Gastrocnemius medialis (tissue), 4 donors: Measurements from ENCODE around the gene CA10. TPM values are rescaled to one million over a fixed set of nuclear protein-coding genes. Genes with fewer than 3 reads are reported as not detected.

ENCODE experiments used
- ATAC-seq, 2 donors: fragments of 150-250 bp; one replicate each; pipeline ENCODE4 v1.9.1; 2016
- DNase-seq, 2 donors: peaks; one replicate each; pipeline ENCODE4 v3.0.0-alpha.2; 2019
- H3K27ac ChIP-seq, 4 donors: fragments of 200-600 bp; sonication (generic); 1 replicate in 1 of 4; 2 replicates in 3 of 4; pipeline ENCODE4 v1.5.1; 2016 to 2018; ENCODE audit warnings: mild to moderate bottlenecking in 2 of 4, moderate library complexity in 1 of 4
- H3K27me3 ChIP-seq, 3 donors: fragments of 200-600 bp; sonication (generic) in 2 of 3; 1 replicate in 1 of 3; 2 replicates in 2 of 3; pipeline versions ENCODE4 v1.5.1 to v1.6.0; 2016 to 2019; ENCODE audit warnings: mild to moderate bottlenecking in 1 of 3, moderate library complexity in 1 of 3
- H3K36me3 ChIP-seq, 2 donors: fragments of 200-600 bp; sonication (generic) in 1 of 2; one replicate each; pipeline ENCODE4 v1.5.1; 2017 to 2018
- H3K4me1 ChIP-seq, 2 donors: fragments of 200-600 bp; sonication (generic) in 1 of 2; one replicate each; pipeline ENCODE4 v1.5.1; 2016 to 2017; ENCODE audit warnings: mild to moderate bottlenecking in 2 of 2
- H3K4me3 ChIP-seq, 4 donors: fragments of 200-600 bp; sonication (generic) in 3 of 4; 1 replicate in 1 of 4; 2 replicates in 3 of 4; pipeline ENCODE4 v1.5.1; 2016 to 2019; ENCODE audit warnings: mild to moderate bottlenecking in 2 of 4
- H3K9me3 ChIP-seq, 3 donors: fragments of 200-600 bp; sonication (generic) in 2 of 3; 1 replicate in 1 of 3; 2 replicates in 2 of 3; pipeline ENCODE4 v1.5.1; 2016 to 2019
- POLR2A ChIP-seq, 2 donors: fragments of 450-650 bp; IDR thresholded peaks; one replicate each; pipeline ENCODE4 v1.6.1; 2017; ENCODE audit warnings: antibody characterized with exemption in 2 of 2, mild to moderate bottlenecking in 2 of 2, moderate library complexity in 2 of 2
- in situ Hi-C, 4 donors: fragments of 200-750 bp; cut with MboI; loops; one replicate each; pipeline versions ENCODE4 v1.15.0 to v1.8.0; 2017; ENCODE audit warnings: low sequenced_read_pairs in 4 of 4
- intact Hi-C: fragments of 100-400 bp; cut with DNase I; formaldehyde crosslinking; loops from one replicate; pipeline ENCODE4 v1.15.1; 2023; ENCODE audit warnings: low total_unique reads
- total RNA-seq, 4 donors: library from RNA; depleted of rRNA; stranded (reverse); fragments of >200 nt; gene quantifications; one replicate each; pipeline versions ENCODE4 v1.1.0 to v1.2.3, GENCODE V29; 2016
- TF ChIP-seq, protein P1 (sequence below), 5 experiments: fragments of 450-650 bp in 3 of 5; fragments of 200-600 bp in 2 of 5; sonication (generic) in 2 of 5; IDR thresholded peaks in 4 of 5; conservative IDR thresholded peaks in 1 of 5; 1 replicate in 4 of 5; 2 replicates in 1 of 5; pipeline ENCODE4 v1.5.1; 2016 to 2019; ENCODE audit warnings: antibody characterized with exemption in 5 of 5, mild to moderate bottlenecking in 3 of 5, moderate library complexity in 3 of 5

The CA10 gene
- total RNA-seq, 4 donors from 2014 or later = not detected

DNA sequence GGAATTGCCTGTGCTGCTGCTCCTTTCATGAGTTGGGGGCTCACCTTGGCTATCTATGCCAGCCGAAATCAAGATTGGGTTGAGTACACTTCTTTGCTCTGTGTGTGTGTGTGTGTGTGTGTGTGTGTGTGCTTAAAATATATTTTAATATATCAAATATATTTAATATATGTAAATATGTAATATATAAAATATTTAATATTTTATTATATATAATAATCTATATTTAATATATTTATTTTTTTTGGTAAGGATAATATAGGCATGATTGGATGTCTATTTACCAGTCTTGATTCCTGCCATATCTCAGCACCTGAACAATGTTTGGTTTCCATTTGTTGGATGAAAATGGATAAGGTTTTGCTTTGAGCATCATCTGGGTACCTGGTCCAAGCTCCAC is 399.3 kb downstream of the CA10 start:
- DNase-seq (no peak), ATAC-seq (no peak)
- H3K4me3 ChIP-seq = no peak overlapping the region
- in situ Hi-C loops (no loop called here), intact Hi-C loops (no loop called here)
- TF ChIP-seq, protein P1, sequence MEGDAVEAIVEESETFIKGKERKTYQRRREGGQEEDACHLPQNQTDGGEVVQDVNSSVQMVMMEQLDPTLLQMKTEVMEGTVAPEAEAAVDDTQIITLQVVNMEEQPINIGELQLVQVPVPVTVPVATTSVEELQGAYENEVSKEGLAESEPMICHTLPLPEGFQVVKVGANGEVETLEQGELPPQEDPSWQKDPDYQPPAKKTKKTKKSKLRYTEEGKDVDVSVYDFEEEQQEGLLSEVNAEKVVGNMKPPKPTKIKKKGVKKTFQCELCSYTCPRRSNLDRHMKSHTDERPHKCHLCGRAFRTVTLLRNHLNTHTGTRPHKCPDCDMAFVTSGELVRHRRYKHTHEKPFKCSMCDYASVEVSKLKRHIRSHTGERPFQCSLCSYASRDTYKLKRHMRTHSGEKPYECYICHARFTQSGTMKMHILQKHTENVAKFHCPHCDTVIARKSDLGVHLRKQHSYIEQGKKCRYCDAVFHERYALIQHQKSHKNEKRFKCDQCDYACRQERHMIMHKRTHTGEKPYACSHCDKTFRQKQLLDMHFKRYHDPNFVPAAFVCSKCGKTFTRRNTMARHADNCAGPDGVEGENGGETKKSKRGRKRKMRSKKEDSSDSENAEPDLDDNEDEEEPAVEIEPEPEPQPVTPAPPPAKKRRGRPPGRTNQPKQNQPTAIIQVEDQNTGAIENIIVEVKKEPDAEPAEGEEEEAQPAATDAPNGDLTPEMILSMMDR (IDR thresholded peaks at IDR 0.05 in 4 of 5, conservative IDR thresholded peaks at IDR 0.05 in 1 of 5) = no peak
- TF ChIP-seq POLR2A (IDR thresholded peaks at IDR 0.05) = no peak
- no peaks in the 10 kb centered on the region for H3K4me1 ChIP-seq
- H3K36me3 ChIP-seq = no peaks in the 10 kb centered on the region
- H3K9me3 ChIP-seq = no peaks in the 10 kb centered on the region
- H3K27me3 ChIP-seq = no peaks in the 10 kb centered on the region
- H3K27ac ChIP-seq = no peak overlapping the region

DNA sequence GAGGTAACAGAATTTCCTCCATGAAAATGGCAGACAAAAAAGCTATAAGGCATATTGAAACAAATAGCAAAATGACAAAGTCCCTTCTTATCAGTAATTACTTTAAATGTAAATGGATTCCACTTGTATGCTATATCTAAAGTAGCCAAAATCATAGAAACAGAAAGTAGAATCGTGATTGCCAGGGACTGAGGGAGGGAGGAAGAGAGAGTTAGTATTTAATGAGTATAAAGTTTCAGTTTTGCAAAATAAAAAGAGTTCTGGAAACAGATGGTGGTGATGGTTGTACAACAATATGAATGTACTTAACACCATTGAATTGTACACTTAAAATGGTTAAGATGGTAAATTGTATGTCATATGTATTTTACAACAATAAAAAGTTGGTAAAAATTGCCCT is 407.4 kb downstream of the CA10 start:
- ATAC-seq = no peak
- no peaks in the 10 kb centered on the region for H3K36me3 ChIP-seq
- in situ Hi-C loops = no loop called here
- intact Hi-C loops = no loop called here
- no peak for DNase-seq
- H3K27ac ChIP-seq = no peak overlapping the region
- no peak for TF ChIP-seq POLR2A (IDR thresholded peaks at IDR 0.05)
- TF ChIP-seq, protein P1 (IDR thresholded peaks at IDR 0.05 in 4 of 5, conservative IDR thresholded peaks at IDR 0.05 in 1 of 5) = no peak
- H3K4me3 ChIP-seq = no peak overlapping the region
- H3K4me1 ChIP-seq = no peaks in the 10 kb centered on the region
- H3K9me3 ChIP-seq = no peaks in the 10 kb centered on the region
- H3K27me3 ChIP-seq = no peaks in the 10 kb centered on the region

DNA sequence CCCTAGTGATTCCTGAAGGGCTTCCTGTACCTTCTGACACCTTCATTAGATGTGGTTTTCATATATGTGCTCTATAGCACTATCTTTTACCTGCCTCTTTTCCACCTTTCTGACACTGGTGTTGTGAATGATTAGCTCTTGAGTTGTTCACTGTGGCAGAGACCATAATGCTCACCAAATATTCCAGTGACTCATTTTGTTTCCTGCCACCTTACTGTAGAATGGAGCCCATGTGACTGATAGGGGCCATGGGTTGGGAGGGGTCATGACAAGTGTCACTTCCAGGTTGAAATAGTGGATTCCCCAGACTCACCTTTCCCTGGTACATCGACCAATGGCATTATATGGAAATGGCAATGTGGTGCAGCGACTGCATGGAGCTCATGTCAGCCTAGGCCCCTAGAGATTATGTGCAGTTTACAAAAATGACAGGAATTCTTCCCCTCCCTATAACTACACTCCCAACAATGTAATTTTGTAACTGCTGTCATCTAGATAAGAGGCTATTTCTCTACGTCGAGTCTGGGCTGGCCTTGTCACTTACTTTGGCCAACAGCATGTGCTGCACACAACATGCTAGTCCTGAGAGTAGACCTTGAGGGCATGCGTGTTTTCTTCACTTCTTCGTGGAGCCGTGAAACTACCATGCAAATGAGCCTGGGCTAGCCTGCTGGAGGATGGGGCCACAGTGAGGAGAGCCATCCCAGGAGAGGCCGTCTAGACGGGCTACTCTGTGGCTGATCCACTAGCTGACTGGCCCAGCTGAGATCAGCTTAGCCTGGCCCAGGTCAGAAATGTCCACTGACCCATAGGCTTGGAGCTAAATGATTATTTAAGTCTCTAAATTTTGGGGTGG is 409.5 kb downstream of the CA10 start:
- intact Hi-C loops = no loop called here
- Histone ChIP-seq H3K27ac (no peak overlapping the region), H3K4me3 (no peak overlapping the region), H3K4me1 (no peaks in the 10 kb centered on the region), H3K36me3 (no peaks in the 10 kb centered on the region), H3K9me3 (no peaks in the 10 kb centered on the region), H3K27me3 (no peaks in the 10 kb centered on the region)
- DNase-seq = no peak
- no peak for TF ChIP-seq POLR2A (IDR thresholded peaks at IDR 0.05)
- TF ChIP-seq, protein P1 (IDR thresholded peaks at IDR 0.05 in 4 of 5, conservative IDR thresholded peaks at IDR 0.05 in 1 of 5) = no peak
- no peak for ATAC-seq
- in situ Hi-C loops = no loop called here

DNA sequence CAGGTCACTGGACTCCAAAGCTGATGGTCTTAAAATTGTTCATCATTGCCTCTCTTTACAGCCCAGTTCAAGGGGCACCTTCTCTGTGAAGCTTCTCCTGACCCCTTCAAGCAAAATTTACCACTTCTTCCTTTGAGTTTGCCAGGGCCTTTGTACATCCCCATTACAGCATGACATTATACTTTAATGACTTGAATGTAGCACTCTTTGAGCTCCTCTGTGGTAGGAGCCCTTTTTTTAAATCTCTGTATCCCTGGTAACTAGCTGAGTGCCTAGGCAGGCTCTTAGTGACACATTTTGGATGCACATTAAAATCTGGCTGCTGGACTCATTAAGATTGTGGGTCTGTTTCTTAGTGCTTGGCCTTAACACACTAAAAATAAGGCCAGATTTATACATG is 412.1 kb downstream of the CA10 start:
- Histone ChIP-seq H3K4me1 (no peaks in the 10 kb centered on the region), H3K9me3 (no peaks in the 10 kb centered on the region), H3K27ac (no peak overlapping the region), H3K36me3 (no peaks in the 10 kb centered on the region), H3K27me3 (no peaks in the 10 kb centered on the region), H3K4me3 (no peak overlapping the region)
- no peak for ATAC-seq
- intact Hi-C loops = no loop called here
- DNase-seq = no peak
- in situ Hi-C loops = no loop called here
- TF ChIP-seq, protein P1 (IDR thresholded peaks at IDR 0.05 in 4 of 5, conservative IDR thresholded peaks at IDR 0.05 in 1 of 5) = no peak
- TF ChIP-seq POLR2A (IDR thresholded peaks at IDR 0.05) = no peak
